Measurements from ENCODE around the gene PTPRN2. TPM values are rescaled to one million over a fixed set of nuclear protein-coding genes. Genes with fewer than 3 reads are reported as not detected.

Gene PTPRN2
- total and polyA plus RNA-seq, 7 donors = 3.2 to 7.1 (median 5.5) TPM

DNA sequence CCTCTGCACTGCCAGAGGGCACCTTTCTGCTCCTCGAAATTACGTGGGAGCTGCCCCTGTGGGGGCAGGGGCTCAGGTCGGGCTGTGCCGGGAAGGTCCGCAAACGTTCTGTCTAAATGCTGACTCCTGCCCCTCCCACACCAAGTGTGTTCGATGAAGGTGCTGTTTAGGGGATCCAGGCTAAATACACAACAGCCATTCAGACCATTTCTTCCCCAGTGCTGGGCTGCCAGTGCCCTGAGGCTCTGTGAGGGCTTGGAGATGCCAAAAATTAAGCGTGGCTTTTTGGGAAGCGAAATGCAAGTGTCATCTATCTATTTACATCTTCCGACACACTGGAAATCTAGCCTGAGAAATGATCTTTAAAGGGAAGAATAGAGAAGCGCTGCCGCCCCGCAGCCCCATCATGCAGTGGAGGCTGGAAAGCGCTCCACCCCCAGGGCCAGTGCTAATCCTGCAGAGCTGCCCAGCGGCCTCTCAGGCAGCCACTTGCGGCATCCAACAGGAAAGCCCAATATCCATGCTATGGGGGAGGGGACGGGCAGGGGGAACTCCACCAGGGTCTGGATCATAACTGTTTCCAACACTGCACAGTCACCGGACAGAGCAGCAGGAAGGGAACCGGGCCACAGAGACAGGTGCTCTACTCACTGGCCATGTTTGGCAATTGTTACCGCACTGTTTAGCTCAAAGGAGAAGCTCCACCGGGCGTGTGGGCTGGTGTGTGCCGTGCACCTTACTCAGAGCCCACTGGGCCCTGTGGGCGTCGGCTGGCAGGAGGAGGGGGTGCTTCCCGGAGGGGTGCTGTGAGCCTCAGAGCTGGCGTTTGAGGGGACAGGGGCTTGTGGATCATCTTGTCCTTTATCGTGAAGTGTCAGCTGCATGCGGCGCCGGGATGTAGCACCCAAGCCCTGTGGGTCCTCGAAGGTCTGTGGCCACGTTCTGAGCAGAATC lies 1045.3 kb downstream of the PTPRN2 start:
- peak; percentile 41 for DNase-seq
- H3K36me3 ChIP-seq = no peaks in the 10 kb centered on the region
- H3K27me3 ChIP-seq = no peaks in the 10 kb centered on the region
- WGBS, 2 donors = 92% methylated on average over 33 of the region's 33 CpGs
- H3K4me1 ChIP-seq = no peaks in the 10 kb centered on the region
- TF ChIP-seq POLR2AphosphoS5 (IDR thresholded peaks at IDR 0.05) = no peak
- no peak for TF ChIP-seq POLR2A (IDR thresholded peaks at IDR 0.05)
- no peak for TF ChIP-seq CTCF (IDR thresholded peaks at IDR 0.05)
- TF ChIP-seq EP300 (IDR thresholded peaks at IDR 0.05) = no peak
- intact Hi-C loops (cut with DNase I) = no loop called here
- H3K4me3 ChIP-seq = no peak overlapping the region
- no peak overlapping the region for H3K27ac ChIP-seq
- no peaks in the 10 kb centered on the region for H3K9me3 ChIP-seq

GRCh38 chr7:157541295-157542067 lies 1046.1 kb downstream of the PTPRN2 start:
- WGBS, 2 donors = 92 to 93% methylated on average over 26 of the region's 26 CpGs
- intact Hi-C loops (cut with DNase I) = no loop called here
- no peaks in the 10 kb centered on the region for H3K4me1 ChIP-seq
- DNase-seq = peak; percentile 50
- H3K9me3 ChIP-seq = no peaks in the 10 kb centered on the region
- no peak for TF ChIP-seq CTCF (IDR thresholded peaks at IDR 0.05)
- H3K27ac ChIP-seq = no peak overlapping the region
- no peaks in the 10 kb centered on the region for H3K27me3 ChIP-seq
- no peaks in the 10 kb centered on the region for H3K36me3 ChIP-seq
- no peak overlapping the region for H3K4me3 ChIP-seq

- no peaks in the 10 kb centered on the region for H3K36me3 ChIP-seq
- intact Hi-C loops (cut with DNase I) = no loop called here
- 87 to 89% methylated on average over 32 of the region's 32 CpGs for WGBS, 2 donors
- no peaks in the 10 kb centered on the region for H3K4me1 ChIP-seq
- no peaks in the 10 kb centered on the region for H3K9me3 ChIP-seq
- DNase-seq = peak; percentile 45
- H3K4me3 ChIP-seq = no peak overlapping the region
- TF ChIP-seq POLR2AphosphoS5 (IDR thresholded peaks at IDR 0.05) (no peak), EP300 (IDR thresholded peaks at IDR 0.05) (no peak), POLR2A (IDR thresholded peaks at IDR 0.05) (no peak), CTCF (IDR thresholded peaks at IDR 0.05) (no peak)
- H3K27me3 ChIP-seq = no peaks in the 10 kb centered on the region
- H3K27ac ChIP-seq = no peak overlapping the region
These were observed 1046.9 kb downstream of the PTPRN2 start for GRCh38 chr7:157540606-157541294.

DNA sequence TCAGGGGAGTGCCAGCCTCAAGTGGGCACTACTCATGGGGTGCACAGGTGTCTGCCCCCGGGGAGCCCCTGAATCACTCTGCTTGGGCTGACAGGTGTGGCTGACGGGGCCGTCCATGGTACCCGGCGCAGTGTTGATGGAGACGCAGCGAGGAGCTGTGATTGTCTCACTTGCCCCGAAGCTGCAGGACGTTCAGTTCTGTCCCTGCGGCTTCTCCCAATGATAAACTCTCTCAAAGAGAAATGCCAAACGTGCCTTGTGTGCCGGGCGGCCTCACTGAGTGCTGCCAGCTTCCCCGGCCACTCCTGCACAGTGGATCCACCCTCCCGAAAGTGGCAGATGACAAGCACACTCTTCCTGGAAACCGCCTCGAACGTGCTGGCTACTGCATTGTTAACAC lies 1047.6 kb downstream of the PTPRN2 start:
- Histone ChIP-seq H3K27me3 (no peaks in the 10 kb centered on the region), H3K4me3 (no peak overlapping the region), H3K27ac (no peak overlapping the region), H3K4me1 (no peaks in the 10 kb centered on the region), H3K9me3 (no peaks in the 10 kb centered on the region), H3K36me3 (no peaks in the 10 kb centered on the region)
- intact Hi-C loops (cut with DNase I) = no loop called here
- 91 to 93% methylated on average over 18 of the region's 18 CpGs for WGBS, 2 donors
- no peak for TF ChIP-seq EP300 (IDR thresholded peaks at IDR 0.05)
- TF ChIP-seq CTCF (IDR thresholded peaks at IDR 0.05) = no peak
- no peak for TF ChIP-seq POLR2A (IDR thresholded peaks at IDR 0.05)
- peak; percentile 46 for DNase-seq

Measured in sigmoid colon (tissue), 7 donors.